GM10847 (cell line): Measurements from ENCODE around the gene TNFSF10.

Source experiments
- POLR2A ChIP-seq: IDR thresholded peaks from 2 replicates; pipeline ENCODE4 v1.6.1; 2011; ENCODE audit not compliant: insufficient read length; ENCODE audit errors: extremely low read depth

The TNFSF10 gene

DNA sequence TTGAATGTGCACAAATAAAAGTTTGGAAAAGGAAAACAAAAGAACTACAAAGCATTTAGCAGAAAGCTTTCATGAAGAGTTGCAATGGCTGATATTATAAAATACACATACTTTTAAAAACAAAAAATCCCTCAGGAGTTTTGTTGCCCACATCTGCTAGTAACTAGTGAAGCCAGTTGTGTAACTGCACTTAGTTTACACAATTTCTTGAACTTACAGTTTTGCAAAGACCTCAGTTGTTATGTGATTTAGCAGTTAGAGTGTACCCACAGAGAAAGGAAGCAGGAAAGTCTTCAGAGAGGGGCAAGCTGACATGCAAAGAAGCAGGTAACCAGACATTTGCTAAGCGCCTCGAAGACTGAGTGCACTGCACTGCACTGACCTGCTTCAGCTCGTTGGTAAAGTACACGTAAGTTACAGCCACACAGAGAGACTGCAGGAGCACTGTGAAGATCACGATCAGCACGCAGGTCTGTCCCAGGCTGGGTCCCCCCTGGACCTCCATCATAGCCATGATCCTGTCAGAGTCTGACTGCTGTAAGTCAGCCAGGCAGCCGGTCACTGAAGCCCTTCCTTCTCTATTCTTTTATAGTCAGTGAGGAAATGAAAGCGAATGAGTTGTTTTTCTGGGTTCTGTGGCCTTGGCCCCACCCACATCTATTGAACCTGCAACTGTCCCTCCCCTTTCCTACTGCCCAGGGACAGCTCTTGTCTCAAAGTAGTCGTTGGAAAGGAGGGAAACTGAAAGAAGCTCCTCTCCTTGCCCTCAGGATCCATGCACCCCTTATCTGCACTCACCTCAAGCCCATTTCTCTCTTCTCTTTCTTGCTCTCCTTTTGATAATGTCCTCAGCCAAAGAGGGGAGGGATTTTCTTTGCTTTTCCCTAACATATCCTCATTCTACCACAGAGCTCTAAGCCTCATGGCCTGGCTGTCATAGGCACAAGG is at the start of gene TNFSF10:
Gene TNFSF10 (minus strand): TSS at position 560 of the 948 bp plus-strand sequence. CDS start 46 bp downstream, at position 514.
- TF ChIP-seq POLR2A = peak; percentile 91

DNA sequence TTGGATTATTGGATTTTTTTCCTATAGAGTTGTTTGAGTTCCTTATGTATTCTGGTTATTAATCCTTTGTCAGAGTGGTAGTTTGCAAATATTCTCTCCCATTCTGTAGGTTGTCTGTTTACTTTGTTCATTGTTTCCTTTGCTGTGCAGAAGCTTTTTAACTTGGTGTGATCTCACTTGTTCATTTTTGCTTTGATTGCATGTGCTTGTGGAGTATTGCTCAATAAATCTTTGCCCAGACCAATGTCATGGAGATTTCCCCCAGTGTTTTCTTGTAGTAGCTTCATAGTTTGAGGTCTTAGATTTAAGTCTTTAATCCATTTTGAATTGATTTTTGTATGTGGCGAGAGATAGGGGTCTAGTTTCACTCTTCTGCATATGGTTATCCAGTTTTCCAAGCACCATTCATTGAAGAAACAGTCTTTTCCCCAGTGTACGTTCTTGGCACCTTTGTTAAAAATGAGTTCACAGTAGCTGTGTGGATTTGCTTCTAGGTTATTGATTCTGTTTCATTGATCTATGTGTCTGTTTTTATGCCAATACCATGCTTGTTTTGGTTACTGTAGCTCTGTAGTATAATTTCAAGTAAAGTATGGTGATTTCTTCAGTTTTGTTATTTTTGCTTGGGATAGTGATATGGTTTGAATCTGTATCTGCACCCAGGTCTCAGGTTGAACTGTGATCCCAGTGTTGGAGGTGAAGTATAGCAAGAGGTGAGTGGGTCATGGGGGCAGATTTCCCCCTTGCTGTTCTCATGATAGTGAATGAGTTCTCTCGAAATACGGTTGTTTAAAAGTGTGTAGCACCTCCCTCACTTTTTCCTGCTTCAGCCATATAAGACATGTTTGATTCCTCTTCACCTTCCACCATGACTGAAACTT is 46.1 kb upstream of the TNFSF10 start:
- TF ChIP-seq POLR2A = no peak

DNA sequence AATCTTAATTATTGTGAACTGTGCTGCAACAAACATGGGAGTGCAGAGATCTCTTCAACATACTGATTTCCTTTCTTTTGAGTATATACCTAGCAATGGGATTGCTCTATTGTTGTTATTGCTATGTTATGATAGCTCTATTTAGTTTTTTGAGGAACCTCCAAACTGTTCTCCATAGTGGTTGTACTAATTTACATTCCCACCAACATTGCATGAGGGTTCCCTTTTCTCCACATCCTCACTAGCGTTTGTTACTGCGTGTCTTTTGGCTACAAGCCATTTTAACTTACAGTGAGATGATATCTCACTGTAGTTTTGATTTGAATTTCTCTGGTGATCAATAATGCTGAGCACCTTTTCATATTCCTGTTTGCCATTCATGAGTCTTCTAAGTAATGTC is 45.5 kb upstream of the TNFSF10 start:
- no peak for TF ChIP-seq POLR2A

DNA sequence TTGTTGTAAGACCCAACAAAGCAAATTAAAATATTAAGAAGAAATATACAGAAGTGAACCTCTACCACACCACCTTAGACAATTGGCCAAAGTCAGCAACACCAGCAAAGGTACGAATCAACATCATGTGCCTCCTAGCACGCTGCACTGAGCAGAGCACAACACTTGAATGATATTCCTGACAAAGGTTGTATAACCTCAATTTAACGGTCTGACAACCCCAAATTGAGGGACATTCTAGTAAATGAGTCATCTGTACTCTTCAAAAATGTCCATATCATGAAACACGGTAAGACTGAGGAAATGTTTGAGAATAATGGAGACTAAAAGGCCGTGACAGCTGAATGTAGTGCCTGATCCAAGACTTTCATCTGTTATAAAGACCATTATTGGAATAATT is 41.3 kb upstream of the TNFSF10 start:
- no peak for TF ChIP-seq POLR2A

DNA sequence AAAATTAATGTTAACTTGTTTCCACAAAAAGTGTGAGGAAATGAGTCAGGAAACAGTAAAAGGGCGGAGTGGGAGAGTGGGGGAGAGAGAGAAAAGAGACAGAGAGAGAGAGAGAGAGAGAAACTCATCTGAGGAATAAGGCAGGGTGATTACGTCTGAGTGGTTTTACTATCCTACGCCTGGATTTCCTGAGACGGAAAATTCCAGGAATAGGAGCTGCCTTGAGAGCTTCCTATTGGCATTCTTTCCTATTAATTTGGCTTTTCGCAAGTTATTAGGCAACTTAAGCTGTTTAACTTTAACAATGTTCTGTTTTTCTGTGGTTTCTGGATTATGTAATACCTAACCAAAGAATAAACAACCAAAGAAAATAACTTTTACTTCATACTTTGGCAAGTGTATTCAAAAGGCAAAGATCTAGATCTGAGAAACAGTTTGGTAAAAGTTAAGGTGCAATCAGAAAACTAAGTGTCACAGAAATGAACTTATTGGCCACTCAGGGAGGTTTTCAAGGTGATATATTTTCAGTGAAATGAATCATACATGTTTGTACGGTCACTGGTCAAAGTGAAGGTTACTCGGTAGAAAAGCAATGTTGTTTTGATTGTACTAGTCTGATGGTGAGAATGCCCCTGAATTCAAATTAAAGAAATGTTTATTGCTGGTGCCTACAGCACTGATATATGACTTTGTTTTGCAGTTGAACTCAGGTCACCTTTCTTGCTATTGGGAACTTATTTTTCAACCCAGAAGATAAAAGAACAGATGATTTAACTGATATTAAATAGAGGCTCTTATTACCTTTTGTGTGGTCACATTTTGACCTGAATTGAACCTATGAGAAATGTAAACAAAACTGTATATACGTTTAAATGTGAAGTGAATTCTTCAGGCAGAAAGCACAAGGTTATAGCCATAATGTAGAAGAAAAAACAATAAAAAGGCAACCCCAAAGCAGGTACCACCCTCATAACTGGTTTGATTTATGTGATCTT is 39.9 kb upstream of the TNFSF10 start:
- no peak for TF ChIP-seq POLR2A

DNA sequence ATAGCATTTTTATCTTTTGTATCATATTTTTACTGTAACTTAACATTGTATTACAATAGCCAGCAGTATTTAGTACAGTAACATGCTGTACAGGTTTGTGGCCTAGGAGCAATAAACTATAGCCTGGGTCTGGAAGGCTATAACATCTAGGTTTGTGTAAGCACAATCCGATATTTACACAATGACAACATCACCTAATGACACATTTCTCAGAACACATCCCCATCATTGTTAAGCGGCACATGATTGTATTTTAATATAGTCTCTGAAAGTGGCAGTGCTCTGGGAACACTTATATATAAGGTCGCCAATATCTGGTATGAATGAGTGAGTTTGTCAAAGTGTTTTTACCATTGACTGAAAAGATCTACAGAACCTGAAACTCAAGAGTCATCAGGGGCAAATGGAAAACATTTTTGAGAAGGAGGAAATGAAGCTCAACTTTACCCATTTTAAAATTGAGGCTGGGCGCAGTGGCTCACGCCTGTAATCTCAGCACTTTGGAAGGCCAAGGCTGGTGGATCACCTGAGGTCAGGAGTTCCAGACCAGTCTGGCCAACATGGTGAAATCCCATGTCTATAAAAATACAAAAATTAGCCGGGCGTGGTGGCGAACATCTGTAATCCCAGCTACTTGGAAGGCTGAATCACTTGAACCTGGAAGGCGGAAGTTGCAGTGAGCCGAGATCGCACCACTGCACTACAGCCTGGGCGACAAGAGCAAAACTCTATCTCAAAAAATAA is 38.8 kb upstream of the TNFSF10 start:
- no peak for TF ChIP-seq POLR2A

DNA sequence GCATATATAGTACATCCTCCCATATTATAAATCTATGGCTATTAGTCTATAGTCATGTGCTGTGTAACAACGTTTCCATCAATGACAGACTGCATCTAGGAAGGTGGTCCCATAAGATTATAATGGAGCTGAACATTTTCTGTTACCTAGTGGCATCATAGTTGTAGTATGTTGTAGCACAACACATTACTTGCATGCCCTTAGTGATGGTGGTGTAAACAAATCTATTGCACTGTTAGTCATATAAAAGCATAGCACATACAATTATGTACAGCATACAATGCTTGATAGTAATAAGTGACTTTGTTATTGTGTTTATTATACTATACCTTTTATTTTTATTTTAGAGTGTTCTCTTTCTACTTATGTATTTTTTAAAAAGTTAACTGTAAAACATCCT is 37.4 kb upstream of the TNFSF10 start:
- no peak for TF ChIP-seq POLR2A

DNA sequence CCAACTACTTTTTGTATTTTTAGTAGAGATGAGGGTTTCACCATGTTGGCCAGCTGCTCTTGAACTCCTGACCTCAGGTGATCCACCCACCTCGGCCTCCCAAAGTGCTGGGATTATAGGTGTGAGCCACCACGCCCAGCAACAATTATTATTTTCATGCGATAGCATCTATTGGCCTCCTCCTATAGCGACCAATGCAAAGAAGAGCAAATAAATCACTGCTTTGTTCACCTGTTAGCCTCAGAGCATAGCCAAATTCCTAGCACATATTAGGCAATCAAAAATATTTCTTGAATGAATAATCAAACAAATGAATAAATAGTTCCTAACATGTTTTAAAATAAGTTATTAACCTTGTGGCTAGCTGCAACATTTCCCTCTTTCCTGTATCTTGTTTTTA is 36.8 kb upstream of the TNFSF10 start:
- TF ChIP-seq POLR2A = no peak

DNA sequence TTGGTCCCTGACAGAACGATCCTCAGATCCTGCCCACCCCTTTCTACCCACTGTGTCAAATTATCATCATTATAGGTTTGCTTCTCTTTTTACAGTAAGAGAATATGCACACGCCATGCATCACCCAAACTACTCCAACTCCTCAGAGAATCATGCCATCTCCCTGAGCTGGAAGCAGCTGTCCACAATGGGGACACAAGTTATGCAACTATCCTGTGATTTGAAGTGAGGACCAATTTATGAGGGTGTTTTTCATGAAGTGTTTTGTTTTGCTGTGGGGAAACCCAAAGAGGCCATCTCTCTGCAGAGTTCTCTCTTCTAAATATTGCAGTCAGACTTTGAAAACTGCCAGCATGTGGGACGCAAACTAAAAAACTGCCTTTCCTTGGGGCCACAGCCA is 35.8 kb upstream of the TNFSF10 start:
- no peak for TF ChIP-seq POLR2A

DNA sequence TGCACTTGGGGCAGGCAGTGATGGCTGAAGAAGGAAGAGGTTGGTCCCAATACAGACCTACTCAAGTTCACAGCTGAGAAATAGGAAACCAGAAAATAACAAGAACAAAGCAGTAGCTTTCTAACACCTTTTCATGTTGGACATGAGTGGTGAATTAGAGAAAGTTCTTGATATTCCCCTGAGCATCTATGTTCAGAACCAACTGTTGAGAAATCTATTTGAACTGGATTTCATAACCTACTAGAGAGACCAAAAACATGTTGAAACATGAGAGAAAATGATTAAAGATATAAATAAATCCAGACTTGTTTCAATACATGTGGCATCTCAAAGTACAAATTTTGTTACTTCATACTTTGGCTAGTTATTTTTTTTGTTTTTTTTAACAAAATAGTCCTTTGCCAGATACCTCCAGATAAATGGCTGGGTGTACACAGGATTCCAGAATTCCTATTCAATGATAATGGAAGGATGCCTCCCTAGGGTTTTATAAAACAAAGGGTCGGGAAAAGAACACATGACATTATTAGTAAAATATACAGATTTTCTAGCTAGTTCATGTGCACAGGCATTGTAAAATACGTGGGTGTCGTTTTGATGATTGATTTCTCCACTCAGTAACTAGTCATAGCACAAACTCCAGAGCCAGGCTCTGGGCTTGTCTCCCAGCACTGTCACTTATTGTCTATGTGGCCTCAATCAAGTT is 34.4 kb upstream of the TNFSF10 start:
- TF ChIP-seq POLR2A = no peak

DNA sequence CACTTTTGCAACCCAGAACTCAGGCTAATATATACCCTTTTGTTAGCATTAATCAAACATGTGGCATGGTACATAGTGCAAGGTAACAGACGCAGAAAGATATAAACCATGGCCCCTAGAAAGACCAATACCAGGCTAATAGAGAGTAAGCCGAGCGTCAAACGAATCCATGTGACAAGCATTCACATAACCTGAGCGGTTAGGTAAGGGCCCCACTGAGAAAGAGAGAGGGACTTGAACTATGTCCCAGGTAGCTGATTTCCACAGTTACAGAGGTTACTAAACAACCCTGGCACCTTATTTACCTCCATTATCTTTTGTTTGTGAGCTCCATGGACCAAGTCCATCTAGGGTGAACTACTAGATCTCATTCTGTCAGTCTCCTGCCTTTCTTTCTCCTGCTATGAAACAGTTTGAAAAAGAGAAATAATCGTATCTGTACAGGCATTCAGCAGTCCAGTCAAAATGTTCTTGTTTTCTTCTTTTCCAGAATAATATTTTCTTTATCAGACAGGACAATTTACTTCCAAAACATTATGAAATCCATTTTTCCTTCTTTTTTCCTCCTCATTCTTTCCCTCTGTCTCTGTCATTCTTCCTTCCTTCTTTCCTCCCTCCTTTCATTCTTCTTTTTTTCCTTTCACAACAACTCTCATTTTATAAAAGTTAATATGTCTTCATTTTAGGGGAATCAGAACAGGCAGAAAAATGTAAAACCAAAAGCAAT is 30.5 kb upstream of the TNFSF10 start:
- TF ChIP-seq POLR2A = no peak

DNA sequence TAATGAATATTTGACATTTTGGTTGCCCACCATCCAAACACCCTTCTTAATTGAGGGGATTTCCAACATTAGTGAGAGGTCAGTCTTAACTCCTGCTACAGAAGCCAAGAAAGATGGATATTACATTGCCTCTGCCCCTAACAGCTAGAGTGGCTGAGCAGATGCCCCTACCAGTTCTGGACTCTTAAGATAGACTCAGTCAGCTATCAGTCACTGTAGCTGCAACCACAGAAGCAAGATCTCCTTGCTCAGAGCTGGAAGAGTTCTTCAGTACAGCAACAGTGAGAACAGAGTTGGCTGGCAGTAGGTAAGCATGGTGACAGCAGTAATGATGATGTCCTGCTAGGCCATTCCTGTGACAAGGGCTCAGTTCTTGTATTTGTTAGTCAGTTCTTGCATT is 29.4 kb upstream of the TNFSF10 start:
- no peak for TF ChIP-seq POLR2A

DNA sequence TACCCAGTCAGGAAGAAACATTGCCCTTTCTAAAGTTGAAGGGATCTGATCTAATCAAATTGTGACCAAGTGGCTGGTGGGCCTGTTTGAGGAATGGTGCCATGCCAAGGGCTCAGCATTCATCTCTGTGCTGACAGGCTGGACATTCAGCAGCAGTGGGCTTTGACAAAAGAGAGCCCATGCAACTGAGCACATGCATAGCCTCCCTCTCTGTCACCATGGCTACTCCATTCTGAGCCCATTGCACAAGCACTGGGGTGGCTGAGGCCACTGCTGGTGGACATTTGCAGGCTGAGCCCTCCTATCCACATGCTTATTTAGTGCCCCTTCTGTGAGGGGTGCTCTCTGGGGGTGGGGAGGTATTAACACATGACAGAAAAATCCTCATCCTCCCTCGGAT is 28.6 kb upstream of the TNFSF10 start:
- TF ChIP-seq POLR2A = no peak
